Measurements from ENCODE around the gene NBPF14.
"Not testable (repeated sequence)": the region's sequence is repeated elsewhere in the genome, so short reads cannot be mapped to it uniquely, and the experiment has no call there.

- not testable (repeated sequence) for TF ChIP-seq SUZ12 (IDR thresholded peaks at IDR 0.05; ENCODE audit: extremely low read depth, insufficient read depth, insufficient read length); YY1 (IDR thresholded peaks at IDR 0.05; ENCODE audit: insufficient read depth, insufficient read length); ZNF274 (IDR thresholded peaks at IDR 0.05; ENCODE audit: low read depth, low read length)
These were observed 101.9 kb downstream of the NBPF14 start for GRCh38 chr1:148493933-148494332.
